SK-N-SH (cell line): ENCODE data around the gene EFHD2. TPM values are rescaled to one million over a fixed set of nuclear protein-coding genes. Genes with fewer than 3 reads are reported as not detected.

Experiments
- CTCF ChIA-PET: fragments of 300-600, 350-600 bp; formaldehyde crosslinking; extraction: SDS; loops from one replicate; lab custom pipeline; 2021; lab: Yijun Ruan, JAX
- POLR2A ChIA-PET: fragments of 350-600 bp; sonication (Branson Sonifier 250); formaldehyde crosslinking; extraction: SDS; loops from one replicate; lab custom pipeline; 2020; ENCODE audit warnings: antibody characterized with exemption, inconsistent platforms; lab: Yijun Ruan, JAX
- DNase-seq: peaks from one replicate; pipeline ENCODE4 v3.0.0; 2012
- H2AFZ ChIP-seq: fragments of 200-600 bp; sonication (generic); 2 replicates; pipeline ENCODE4 v1.8.1; 2016; ENCODE audit warnings: antibody characterized with exemption, mild to moderate bottlenecking, low read depth
- H3F3A ChIP-seq: fragments of 200-600 bp; sonication (generic); replicated peaks from 2 replicates; pipeline ENCODE3; 2016; ENCODE audit warnings: antibody characterized with exemption, mild to moderate bottlenecking; ENCODE audit not compliant: insufficient read depth
- H3K27ac ChIP-seq, 2 experiments: fragments of 200-500 bp in 1 of 2; fragments of 200-600 bp in 1 of 2; sonication (Bioruptor generic) in 1 of 2; sonication (generic), shearing (Covaris generic) in 1 of 2; 2 replicates each; pipeline versions ENCODE4 v1.5.1 to v1.6.1; 2014 to 2016; ENCODE audit warnings: low read depth in 2 of 2, inconsistent platforms in 1 of 2, low read length in 1 of 2, mild to moderate bottlenecking in 1 of 2, mixed read lengths in 1 of 2
- H3K27me3 ChIP-seq: fragments of 200-600 bp; sonication (generic), shearing (Covaris generic); 2 replicates; pipeline ENCODE4 v1.6.1; 2016; ENCODE audit warnings: mixed run types; ENCODE audit not compliant: insufficient read depth
- H3K36me3 ChIP-seq, 2 experiments: fragments of 200-500 bp in 1 of 2; fragments of 200-600 bp in 1 of 2; sonication (Bioruptor generic) in 1 of 2; sonication (generic) in 1 of 2; replicated peaks in 1 of 2; 2 replicates each; pipeline versions ENCODE3 to v1.5.1; 2014 to 2016; ENCODE audit warnings: low read length in 1 of 2, mild to moderate bottlenecking in 1 of 2; ENCODE audit not compliant: insufficient read depth in 2 of 2, control insufficient read depth in 1 of 2
- H3K4me1 ChIP-seq, 2 experiments: fragments of 200-500 bp in 1 of 2; fragments of 200-600 bp in 1 of 2; sonication (Bioruptor generic) in 1 of 2; sonication (generic), shearing (Covaris generic) in 1 of 2; 2 replicates each; pipeline versions ENCODE4 v1.5.1 to v1.6.1; 2014 to 2016; ENCODE audit warnings: low read depth in 1 of 2, low read length in 1 of 2, mixed run types in 1 of 2; ENCODE audit not compliant: insufficient read depth in 2 of 2, control insufficient read depth in 1 of 2
- H3K4me2 ChIP-seq: fragments of 200-600 bp; sonication (generic), shearing (Covaris generic); 2 replicates; pipeline ENCODE4 v1.6.1; 2017; ENCODE audit warnings: mixed run types
- H3K4me3 ChIP-seq, 2 experiments: fragments of 200-500 bp in 1 of 2; fragments of 200-600 bp in 1 of 2; sonication (Bioruptor generic) in 1 of 2; sonication (generic), shearing (Covaris generic) in 1 of 2; 2 replicates each; pipeline versions ENCODE4 v1.5.1 to v1.8.1; 2014 to 2016; ENCODE audit warnings: low read depth in 2 of 2, inconsistent platforms in 1 of 2, low read length in 1 of 2, mild to moderate bottlenecking in 1 of 2, mixed read lengths in 1 of 2, moderate library complexity in 1 of 2
- H3K79me2 ChIP-seq: fragments of 200-600 bp; sonication (generic); 2 replicates; pipeline ENCODE4 v1.8.1; 2017; ENCODE audit warnings: mild to moderate bottlenecking; ENCODE audit not compliant: insufficient read depth
- H3K9ac ChIP-seq: fragments of 200-600 bp; sonication (generic); 2 replicates; pipeline ENCODE4 v1.6.1; 2017; ENCODE audit warnings: mixed run types
- H3K9me2 ChIP-seq: fragments of 200-600 bp; sonication (generic); 2 replicates; pipeline ENCODE4 v1.6.1; 2017; ENCODE audit warnings: mixed run types
- H3K9me3 ChIP-seq: fragments of 200-600 bp; sonication (generic); 2 replicates; pipeline ENCODE4 v1.6.1; 2017; ENCODE audit warnings: mixed run types, mild to moderate bottlenecking, moderate library complexity
- H4K20me1 ChIP-seq: fragments of 200-600 bp; sonication (generic); 2 replicates; pipeline ENCODE4 v1.6.1; 2017; ENCODE audit warnings: mild to moderate bottlenecking, mixed run types; ENCODE audit not compliant: insufficient read depth
- ELF1 ChIP-seq: IDR thresholded peaks from 2 replicates; pipeline ENCODE4 v1.4.0; 2012
- FOXM1 ChIP-seq: IDR thresholded peaks from 2 replicates; pipeline ENCODE4 v1.4.0; 2012; ENCODE audit warnings: low read depth, mild to moderate bottlenecking
- GABPA ChIP-seq: IDR thresholded peaks from 2 replicates; pipeline ENCODE4 v1.4.0; 2012; ENCODE audit warnings: low read depth, mild to moderate bottlenecking
- GATA2 ChIP-seq: sonication (generic); formaldehyde crosslinking; IDR thresholded peaks from 2 replicates; pipeline ENCODE4 v1.5.0; 2020; ENCODE audit warnings: mild to moderate bottlenecking, missing genetic modification reagents
- JUND ChIP-seq: IDR thresholded peaks from 2 replicates; pipeline ENCODE4 v1.4.0; 2012
- MEF2A ChIP-seq: IDR thresholded peaks from 2 replicates; pipeline ENCODE4 v1.4.0; 2012; ENCODE audit warnings: low read depth, borderline replicate concordance
- NFIC ChIP-seq: IDR thresholded peaks from 2 replicates; pipeline ENCODE4 v1.4.0; 2012; ENCODE audit warnings: borderline replicate concordance
- PBX3 ChIP-seq: IDR thresholded peaks from 2 replicates; pipeline ENCODE4; 2012
- TEAD4 ChIP-seq: IDR thresholded peaks from 2 replicates; pipeline ENCODE4 v1.4.0; 2012; ENCODE audit warnings: mild to moderate bottlenecking, borderline replicate concordance; ENCODE audit not compliant: insufficient read depth
- USF1 ChIP-seq: IDR thresholded peaks from 2 replicates; pipeline ENCODE4 v1.4.0; 2012; ENCODE audit warnings: low read depth, borderline replicate concordance
- WGBS: methylation state at CpG from one replicate; pipeline ENCODE4 v1.1.6; 2017; ENCODE audit warnings: low lambda C conversion rate; 5-methylcytosine and 5-hydroxymethylcytosine counted together
- polyA plus RNA-seq, 3 experiments: library from polyadenylated mRNA; depleted of rRNA; stranded (reverse); fragments of >200 nt; gene quantifications; 2 replicates each; pipeline ENCODE4 v1.2.3, GENCODE V29; 2012
- TF ChIP-seq, protein P1 (sequence below): IDR thresholded peaks from 2 replicates; pipeline ENCODE4 v1.4.0; 2012; ENCODE audit warnings: low read depth, borderline replicate concordance
- TF ChIP-seq, protein P2 (sequence below): fragments of 150-350 bp; IDR thresholded peaks from 2 replicates; pipeline ENCODE4 v1.6.1; 2017; ENCODE audit warnings: antibody characterized with exemption, low read length, low read depth, borderline replicate concordance

EFHD2 gene
- polyA plus RNA-seq, 1 of the 3 experiments (the other 2 are of a cell fraction): 59.8 TPM

- TF ChIP-seq, protein P1, sequence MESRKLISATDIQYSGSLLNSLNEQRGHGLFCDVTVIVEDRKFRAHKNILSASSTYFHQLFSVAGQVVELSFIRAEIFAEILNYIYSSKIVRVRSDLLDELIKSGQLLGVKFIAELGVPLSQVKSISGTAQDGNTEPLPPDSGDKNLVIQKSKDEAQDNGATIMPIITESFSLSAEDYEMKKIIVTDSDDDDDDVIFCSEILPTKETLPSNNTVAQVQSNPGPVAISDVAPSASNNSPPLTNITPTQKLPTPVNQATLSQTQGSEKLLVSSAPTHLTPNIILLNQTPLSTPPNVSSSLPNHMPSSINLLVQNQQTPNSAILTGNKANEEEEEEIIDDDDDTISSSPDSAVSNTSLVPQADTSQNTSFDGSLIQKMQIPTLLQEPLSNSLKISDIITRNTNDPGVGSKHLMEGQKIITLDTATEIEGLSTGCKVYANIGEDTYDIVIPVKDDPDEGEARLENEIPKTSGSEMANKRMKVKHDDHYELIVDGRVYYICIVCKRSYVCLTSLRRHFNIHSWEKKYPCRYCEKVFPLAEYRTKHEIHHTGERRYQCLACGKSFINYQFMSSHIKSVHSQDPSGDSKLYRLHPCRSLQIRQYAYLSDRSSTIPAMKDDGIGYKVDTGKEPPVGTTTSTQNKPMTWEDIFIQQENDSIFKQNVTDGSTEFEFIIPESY: no peak
- no peak for TF ChIP-seq TEAD4
Observed at GRCh38 chr1:15446212-15446611, 36.5 kb downstream of the EFHD2 start (continued).

DNA sequence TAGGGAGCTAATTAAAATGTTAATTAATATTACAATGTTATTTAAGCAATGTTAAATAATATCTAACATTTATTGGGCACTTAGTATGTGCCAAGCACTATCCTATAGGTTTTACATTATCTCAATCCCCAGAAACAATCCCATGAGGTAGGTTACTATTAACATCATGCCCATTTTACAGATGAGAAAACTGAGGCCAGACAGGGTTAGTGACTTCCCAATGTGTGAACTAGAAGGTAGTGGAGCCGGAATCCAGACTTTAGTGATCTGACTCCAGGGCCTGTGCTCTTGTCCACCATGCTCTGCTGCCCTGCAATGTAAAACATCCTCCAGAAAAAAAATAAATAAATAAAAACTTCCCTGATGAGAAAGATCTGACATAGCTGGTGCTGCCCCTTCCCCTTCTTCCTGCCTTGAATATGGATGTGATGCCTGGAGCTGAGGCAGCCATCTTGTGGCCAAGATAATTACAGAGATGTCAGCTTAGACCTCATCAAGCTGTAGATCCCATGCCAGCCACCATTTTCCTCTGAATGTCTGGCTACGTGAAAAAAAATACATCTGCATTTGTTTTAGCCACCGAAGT lies 39.3 kb downstream of the EFHD2 start:
- no peak overlapping the region for H2AFZ ChIP-seq
- no peaks in the 10 kb centered on the region for H3K9me2 ChIP-seq
- H3K9ac ChIP-seq: no peak overlapping the region
- H4K20me1 ChIP-seq: no peaks in the 10 kb centered on the region
- CTCF ChIA-PET: interaction anchor here (1.2 to 3.1 kb wide), 3 partner anchors 9 to 125 kb away, joined by 3 to 12 read pairs (median 6); no protein-coding TSS in a partner anchor
- peaks cover 0 to 3% of the 10 kb centered on the region in 2 experiments; a peak in 1 of 4 replicates for H3K4me1 ChIP-seq
- DNase-seq: no peak
- H3K4me2 ChIP-seq: no peak overlapping the region
- no peak overlapping the region for H3K27ac ChIP-seq
- peaks cover 3% of the 10 kb centered on the region for H3F3A ChIP-seq
- no peaks in the 10 kb centered on the region for H3K9me3 ChIP-seq
- H3K79me2 ChIP-seq: no peaks in the 10 kb centered on the region
- WGBS: 74% methylated on average over 3 of the region's 3 CpGs
- H3K36me3 ChIP-seq: no peaks in the 10 kb centered on the region
- no peaks in the 10 kb centered on the region for H3K27me3 ChIP-seq
- TF ChIP-seq FOXM1 (no peak), ELF1 (no peak), JUND (no peak), USF1 (no peak), MEF2A (no peak), PBX3 (no peak), NFIC (no peak), TEAD4 (no peak), GATA2 (no peak), GABPA (no peak)
- TF ChIP-seq, protein P2, sequence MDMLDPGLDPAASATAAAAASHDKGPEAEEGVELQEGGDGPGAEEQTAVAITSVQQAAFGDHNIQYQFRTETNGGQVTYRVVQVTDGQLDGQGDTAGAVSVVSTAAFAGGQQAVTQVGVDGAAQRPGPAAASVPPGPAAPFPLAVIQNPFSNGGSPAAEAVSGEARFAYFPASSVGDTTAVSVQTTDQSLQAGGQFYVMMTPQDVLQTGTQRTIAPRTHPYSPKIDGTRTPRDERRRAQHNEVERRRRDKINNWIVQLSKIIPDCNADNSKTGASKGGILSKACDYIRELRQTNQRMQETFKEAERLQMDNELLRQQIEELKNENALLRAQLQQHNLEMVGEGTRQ: no peak
- TF ChIP-seq, protein P1: no peak
- POLR2A ChIA-PET: no interaction called here
- H3K4me3 ChIP-seq: no peak overlapping the region
